ENCODE results near the gene BOK. TPM values are rescaled to one million over a fixed set of nuclear protein-coding genes. Genes with fewer than 3 reads are reported as not detected.
A peak's percentile ranks its signal among the peaks of the same experiment; 100 is the strongest.

The BOK gene
- total RNA-seq, 2 donors from 2014 or later = 11.2 to 25.7 TPM

- H3K36me3 ChIP-seq = peaks cover 69% of the 10 kb centered on the region
- H3K4me1 ChIP-seq = no peaks in the 10 kb centered on the region
- no peak for TF ChIP-seq CTCF (IDR thresholded peaks at IDR 0.05)
- H3K27me3 ChIP-seq = no peaks in the 10 kb centered on the region
- DNase-seq (ENCODE audit: low spot score) = no peak
- no peak overlapping the region for H3K27ac ChIP-seq
- no peaks in the 10 kb centered on the region for H3K9me3 ChIP-seq
- no peak overlapping the region for H3K4me3 ChIP-seq
These were observed 39.0 kb downstream of the BOK start for GRCh38 chr2:241597561-241597960.

GRCh38 chr2:241598061-241598460 lies 39.5 kb downstream of the BOK start:
- H3K9me3 ChIP-seq = no peaks in the 10 kb centered on the region
- no peak for DNase-seq (ENCODE audit: low spot score)
- no peak overlapping the region for H3K27ac ChIP-seq
- H3K4me3 ChIP-seq = no peak overlapping the region
- H3K4me1 ChIP-seq = no peaks in the 10 kb centered on the region
- peaks cover 73% of the 10 kb centered on the region for H3K36me3 ChIP-seq
- no peak for TF ChIP-seq CTCF (IDR thresholded peaks at IDR 0.05)
- no peaks in the 10 kb centered on the region for H3K27me3 ChIP-seq

- Histone ChIP-seq H3K9me3 (no peaks in the 10 kb centered on the region), H3K36me3 (peaks cover 71% of the 10 kb centered on the region), H3K27me3 (no peaks in the 10 kb centered on the region), H3K4me1 (no peaks in the 10 kb centered on the region), H3K4me3 (no peak overlapping the region), H3K27ac (no peak overlapping the region)
- DNase-seq (ENCODE audit: low spot score) = no peak
- peak in 1 of 2 donors; percentile 35 for TF ChIP-seq CTCF (IDR thresholded peaks at IDR 0.05)
These were observed 39.9 kb downstream of the BOK start for GRCh38 chr2:241598487-241598886.

GRCh38 chr2:241599615-241600014 lies 41.1 kb downstream of the BOK start:
- Histone ChIP-seq H3K36me3 (peaks cover 62% of the 10 kb centered on the region), H3K27ac (no peak overlapping the region), H3K4me3 (no peak overlapping the region), H3K9me3 (no peaks in the 10 kb centered on the region), H3K4me1 (no peaks in the 10 kb centered on the region), H3K27me3 (no peaks in the 10 kb centered on the region)
- TF ChIP-seq CTCF (IDR thresholded peaks at IDR 0.05) = no peak
- no peak for DNase-seq (ENCODE audit: low spot score)

- Histone ChIP-seq H3K27ac (no peak overlapping the region), H3K27me3 (no peaks in the 10 kb centered on the region), H3K4me1 (no peaks in the 10 kb centered on the region), H3K9me3 (no peaks in the 10 kb centered on the region), H3K4me3 (no peak overlapping the region), H3K36me3 (peaks cover 68% of the 10 kb centered on the region)
- no peak for DNase-seq (ENCODE audit: low spot score)
- no peak for TF ChIP-seq CTCF (IDR thresholded peaks at IDR 0.05)
These were observed 43.3 kb downstream of the BOK start for GRCh38 chr2:241601841-241602240.

- no peak for DNase-seq (ENCODE audit: low spot score)
- no peaks in the 10 kb centered on the region for H3K4me1 ChIP-seq
- no peaks in the 10 kb centered on the region for H3K27me3 ChIP-seq
- H3K27ac ChIP-seq = no peak overlapping the region
- no peak overlapping the region for H3K4me3 ChIP-seq
- H3K36me3 ChIP-seq = peaks cover 60% of the 10 kb centered on the region
- TF ChIP-seq CTCF (IDR thresholded peaks at IDR 0.05) = no peak
- H3K9me3 ChIP-seq = no peaks in the 10 kb centered on the region
These were observed 44.2 kb downstream of the BOK start for GRCh38 chr2:241602720-241603119.

Measured in right atrium auricular region (tissue), 2 donors.